T47D (cell line): Measurements from ENCODE around the gene EXO5.
"Not testable (repeated sequence)": the region's sequence is repeated elsewhere in the genome, so short reads cannot be mapped to it uniquely, and the experiment has no call there.

ENCODE experiments used
- DNase-seq, 2 experiments: peaks; one replicate each; pipeline versions ENCODE4 v3.0.0 to v3.0.0-alpha.2; 2011 to 2012; ENCODE audit warnings: low read depth in 1 of 2, low spot score in 1 of 2
- JUND ChIP-seq: IDR thresholded peaks from 2 replicates; pipeline ENCODE4 v1.6.1; 2012; ENCODE audit warnings: low read depth
- in situ Hi-C: cut with HindIII; loops from 2 replicates; pipeline ENCODE4 v1.10.0; 2016; ENCODE audit warnings: low sequenced_read_pairs, low pct_unique_long_range_greater_than_20kb

EXO5 gene

DNA sequence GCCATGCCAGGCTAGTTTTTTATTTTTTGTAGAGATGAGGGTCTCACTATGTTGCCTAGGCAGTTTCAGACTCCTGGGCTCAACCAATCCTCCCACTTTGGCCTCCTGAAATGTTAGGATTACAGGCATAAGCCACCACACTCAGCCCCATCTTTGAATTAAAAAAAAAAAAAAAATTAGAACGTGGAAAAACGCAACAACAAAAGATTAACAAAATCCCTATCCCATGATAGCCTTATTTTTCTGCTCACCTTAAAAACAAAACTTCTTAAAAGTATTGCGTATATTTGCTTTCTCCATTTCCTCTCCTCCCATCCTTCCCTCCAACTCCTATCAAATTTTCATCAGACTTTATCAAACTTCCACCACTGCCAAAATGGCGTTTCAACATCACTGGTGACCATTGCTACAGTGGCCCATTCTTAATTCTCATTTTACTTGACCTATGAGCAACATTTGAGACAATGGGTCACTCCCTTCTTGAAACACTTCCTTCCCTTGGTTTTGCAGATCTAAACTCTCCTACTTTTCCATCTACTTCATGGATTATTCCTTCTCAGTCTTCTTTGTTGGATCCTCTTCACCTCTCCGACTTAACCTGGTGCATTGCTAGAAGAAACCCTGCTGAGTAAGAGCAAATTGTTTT is 22.3 kb downstream of the EXO5 start:
- DNase-seq: no peak
- in situ Hi-C loops: no loop called here
- TF ChIP-seq JUND: no peak

DNA sequence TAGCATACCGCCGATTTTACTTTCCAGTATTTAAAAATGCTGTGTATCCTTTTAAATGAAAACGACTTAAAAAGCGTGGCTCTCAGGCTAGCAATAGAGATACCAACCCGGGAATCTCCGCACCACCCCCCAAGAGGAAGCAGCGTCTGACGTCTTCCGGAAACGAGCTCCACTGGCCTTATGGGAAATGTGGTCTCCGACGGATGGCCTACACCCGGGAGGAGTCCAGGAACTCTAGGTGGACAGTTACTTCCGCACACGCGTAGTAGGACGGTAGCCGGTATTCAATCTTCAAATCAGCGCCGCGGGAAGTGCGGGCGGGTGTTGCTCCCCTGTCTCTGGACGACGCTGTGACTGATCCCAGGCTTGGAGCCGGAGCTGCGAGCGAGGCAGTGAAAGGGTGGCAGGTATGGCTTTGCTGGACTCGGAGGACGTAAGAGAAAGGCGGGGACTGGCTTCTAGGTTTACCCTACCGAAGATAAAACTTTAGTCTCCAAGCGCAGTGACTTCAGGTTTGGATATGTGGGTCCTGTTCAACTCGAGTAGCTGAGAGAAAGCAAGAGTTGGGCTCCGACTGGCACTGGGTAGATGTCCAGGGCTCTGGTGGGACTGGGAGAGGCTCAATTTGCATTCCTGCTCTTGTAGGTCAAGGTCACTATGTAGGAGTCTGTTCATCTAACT is 23.0 kb downstream of the EXO5 start, which contains the start of gene ZNF684:
ZNF684 (plus strand) TSS at position 257 of the 681 bp plus-strand sequence. CDS start 1,530 bp downstream, outside the sequence.
- no peak for TF ChIP-seq JUND
- in situ Hi-C loops: no loop called here
- peak; percentile 76 to 94 for DNase-seq

DNA sequence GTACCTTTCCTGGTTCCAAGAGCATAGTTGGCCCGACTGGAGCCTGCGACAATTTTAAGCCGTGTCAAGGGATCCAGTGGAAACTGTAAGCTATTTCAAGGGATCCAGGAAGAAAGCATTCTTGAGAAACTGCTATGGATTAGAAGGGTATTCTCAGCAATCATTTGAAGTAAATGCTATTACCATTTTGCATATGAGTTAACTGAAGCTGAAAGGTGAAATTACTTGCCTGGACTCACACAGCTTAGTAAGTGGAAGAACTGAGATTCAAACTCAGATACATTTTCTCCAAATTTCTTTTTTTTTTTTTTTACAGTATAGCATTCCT is 23.5 kb downstream of the EXO5 start:
- DNase-seq: no peak
- in situ Hi-C loops: no loop called here
- TF ChIP-seq JUND: no peak

DNA sequence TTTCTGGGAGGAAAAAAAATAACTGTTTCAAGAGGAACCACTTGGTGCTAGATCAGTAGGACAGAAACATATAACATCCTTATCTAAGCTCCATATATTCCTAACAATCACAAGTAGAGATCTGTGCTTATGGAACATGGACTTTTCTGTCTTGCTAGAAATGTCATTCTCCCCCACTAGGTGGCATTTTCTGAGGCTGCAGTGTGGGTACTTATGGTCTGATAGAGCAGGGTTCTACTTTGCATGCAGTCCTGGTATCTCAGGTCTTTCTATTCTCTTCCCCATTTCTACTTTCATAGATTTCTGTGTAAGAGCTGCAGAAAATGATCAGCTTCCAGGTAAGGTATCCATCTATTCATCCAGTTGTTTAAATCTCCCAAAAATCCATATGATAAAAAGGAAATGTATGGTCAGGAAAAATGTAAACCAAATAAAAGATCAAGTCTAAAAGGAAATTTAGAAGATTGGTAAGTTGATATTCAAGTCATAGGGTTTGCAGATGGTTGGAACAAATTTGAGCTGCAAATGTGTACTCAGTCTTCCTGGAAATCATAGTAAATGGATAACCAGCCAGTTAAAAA is 24.4 kb downstream of the EXO5 start:
- in situ Hi-C loops: no loop called here
- no peak for TF ChIP-seq JUND
- peak; percentile 19 to 64 for DNase-seq

DNA sequence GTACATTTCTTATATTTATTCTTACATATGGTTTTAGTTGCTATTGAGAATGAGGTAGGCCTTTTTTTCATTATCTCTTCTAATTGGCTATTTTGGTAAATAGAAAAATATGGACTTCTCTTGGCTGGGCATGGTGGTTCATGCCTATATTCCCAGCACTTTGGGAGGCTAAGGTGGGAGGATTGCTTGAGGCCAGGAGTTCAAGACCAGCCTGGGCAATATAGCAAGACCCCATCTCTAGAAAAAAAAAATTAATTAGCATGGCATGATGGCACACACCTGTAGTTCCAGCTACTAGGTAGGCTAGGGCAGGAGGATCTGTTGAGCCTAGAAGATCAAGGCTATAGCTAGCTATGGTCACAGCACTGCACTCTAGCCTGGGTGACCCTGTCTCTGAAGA is 26.0 kb downstream of the EXO5 start:
- in situ Hi-C loops: no loop called here
- no peak for DNase-seq
- TF ChIP-seq JUND: no peak

DNA sequence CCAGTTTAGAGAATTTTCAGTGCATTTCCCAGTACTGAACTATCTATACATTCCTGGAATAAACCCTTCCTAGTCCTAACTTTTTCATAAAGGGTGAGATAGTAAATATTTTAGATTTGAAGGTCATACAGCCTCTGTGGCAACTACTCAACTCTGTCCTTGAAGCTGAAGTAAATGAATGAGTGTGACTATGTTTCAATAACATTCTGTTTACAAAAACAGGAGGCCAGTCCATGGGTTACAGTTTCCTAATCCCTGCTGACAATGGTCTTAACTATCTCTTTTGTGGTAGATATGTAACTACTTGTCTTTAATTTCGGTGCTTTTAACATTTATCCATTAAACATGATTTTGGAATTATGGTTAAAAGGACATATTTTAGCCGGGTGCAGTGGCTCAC is 27.2 kb downstream of the EXO5 start:
- TF ChIP-seq JUND: no peak
- no peak for DNase-seq
- in situ Hi-C loops: no loop called here

DNA sequence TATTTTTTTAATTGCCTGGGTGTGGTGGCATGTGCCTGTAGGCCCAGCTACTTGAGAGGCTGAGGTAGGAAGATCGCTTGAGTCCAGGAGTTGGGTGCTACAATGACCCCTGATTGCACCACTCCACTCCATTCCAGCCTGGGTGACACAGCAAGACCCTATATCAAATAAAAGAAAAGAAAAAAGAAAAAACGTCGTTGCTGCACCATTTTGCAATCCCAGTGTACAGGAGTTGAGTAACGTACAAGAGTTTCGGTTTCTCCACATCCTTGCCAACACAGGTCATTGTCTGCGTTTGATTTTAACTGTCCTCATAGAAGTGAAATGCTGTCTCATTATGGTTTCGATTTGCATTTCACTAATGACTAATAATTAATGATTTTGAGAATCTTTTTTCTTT is 30.8 kb downstream of the EXO5 start:
- DNase-seq: no peak
- no peak for TF ChIP-seq JUND
- in situ Hi-C loops: no loop called here

DNA sequence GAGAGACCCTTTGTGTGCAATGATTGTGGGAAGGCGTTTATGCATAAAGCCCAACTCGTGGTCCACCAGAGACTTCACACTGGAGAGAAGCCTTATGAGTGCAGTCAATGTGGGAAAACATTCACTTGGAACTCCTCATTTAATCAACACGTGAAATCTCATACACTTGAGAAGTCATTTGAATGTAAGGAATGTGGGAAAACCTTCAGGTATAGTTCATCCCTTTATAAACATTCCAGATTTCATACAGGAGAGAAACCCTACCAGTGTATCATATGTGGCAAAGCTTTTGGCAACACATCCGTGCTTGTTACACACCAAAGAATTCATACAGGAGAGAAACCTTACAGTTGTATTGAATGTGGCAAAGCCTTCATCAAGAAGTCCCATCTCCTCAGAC is 38.4 kb downstream of the EXO5 start:
- in situ Hi-C loops: no loop called here
- DNase-seq: no peak
- TF ChIP-seq JUND: no peak

DNA sequence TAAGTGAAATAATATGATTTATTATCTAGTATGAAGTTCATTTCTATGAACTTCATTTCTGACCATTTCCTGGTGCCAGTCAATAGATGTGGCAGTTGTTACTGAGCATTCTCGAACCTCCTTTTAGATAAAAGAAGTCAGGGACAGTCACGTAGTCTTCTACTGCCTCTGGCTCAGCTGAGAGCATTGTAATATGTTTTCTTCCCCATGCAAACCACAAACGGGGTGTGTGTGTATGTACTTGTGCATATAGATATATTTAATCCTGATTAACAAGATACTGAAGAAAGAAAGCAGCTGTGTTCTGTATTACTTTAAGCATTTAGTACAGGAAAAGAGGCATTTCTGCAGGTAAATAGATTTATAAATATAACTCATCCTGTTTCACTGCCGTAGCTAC is 44.5 kb downstream of the EXO5 start:
- DNase-seq: no peak
- TF ChIP-seq JUND: no peak
- in situ Hi-C loops: no loop called here

DNA sequence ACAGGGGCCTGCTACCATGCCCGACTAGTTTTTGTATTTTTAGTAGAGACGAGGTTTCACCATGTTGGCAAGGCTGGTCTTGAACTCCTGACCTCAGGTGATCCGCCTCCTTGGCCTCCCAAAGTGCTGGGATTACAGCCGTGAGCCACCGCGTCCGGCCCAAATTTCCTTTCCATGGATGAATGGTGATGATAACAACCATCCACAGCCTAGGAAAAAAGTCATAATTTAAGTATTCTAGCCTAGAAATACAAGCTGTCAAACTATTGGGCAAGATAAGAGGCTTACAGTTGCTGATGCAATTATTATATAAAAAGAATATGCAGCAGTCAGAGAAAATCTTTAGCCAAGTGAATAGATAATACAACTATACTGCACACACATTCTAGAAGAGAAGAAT is 46.2 kb downstream of the EXO5 start:
- DNase-seq, in situ Hi-C loops: not testable (repeated sequence)

DNA sequence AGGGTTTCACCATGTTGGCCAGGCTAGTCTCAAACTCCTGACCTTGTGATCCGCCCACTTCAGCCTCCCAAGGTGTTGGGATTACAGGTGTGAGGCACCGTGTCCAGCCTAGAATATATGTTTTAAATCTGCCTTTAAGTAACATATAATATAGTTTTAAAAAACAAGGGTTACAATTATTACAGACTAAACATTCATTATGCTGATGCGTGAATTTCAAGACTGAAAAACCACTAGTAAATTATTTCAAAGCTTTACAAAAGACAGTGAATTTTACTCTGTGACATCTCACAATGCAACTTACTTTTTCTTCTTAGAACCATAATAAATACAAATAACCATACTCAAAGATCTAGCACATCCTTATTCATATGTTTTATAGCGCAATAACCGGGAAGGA is 47.6 kb downstream of the EXO5 start:
- in situ Hi-C loops: no loop called here
- TF ChIP-seq JUND: no peak
- DNase-seq: no peak

DNA sequence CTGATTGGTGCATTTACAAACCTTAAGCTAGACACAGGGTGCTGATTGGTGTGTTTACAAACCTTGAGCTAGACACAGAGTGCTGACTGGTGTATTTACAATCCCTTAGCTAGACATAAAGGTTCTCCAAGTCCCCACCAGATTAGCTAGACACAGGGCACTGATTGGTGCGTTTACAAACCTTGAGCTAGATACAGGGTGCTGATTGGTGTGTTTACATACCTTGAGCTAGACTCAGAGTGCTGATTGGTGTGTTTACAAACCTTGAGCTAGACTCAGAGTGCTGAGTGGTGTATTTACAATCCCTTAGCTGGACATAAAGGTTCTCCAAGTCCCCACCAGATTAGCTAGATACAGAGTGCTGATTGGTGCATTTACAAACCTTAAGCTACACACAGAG is 49.7 kb downstream of the EXO5 start:
- in situ Hi-C loops, DNase-seq: not testable (repeated sequence)

DNA sequence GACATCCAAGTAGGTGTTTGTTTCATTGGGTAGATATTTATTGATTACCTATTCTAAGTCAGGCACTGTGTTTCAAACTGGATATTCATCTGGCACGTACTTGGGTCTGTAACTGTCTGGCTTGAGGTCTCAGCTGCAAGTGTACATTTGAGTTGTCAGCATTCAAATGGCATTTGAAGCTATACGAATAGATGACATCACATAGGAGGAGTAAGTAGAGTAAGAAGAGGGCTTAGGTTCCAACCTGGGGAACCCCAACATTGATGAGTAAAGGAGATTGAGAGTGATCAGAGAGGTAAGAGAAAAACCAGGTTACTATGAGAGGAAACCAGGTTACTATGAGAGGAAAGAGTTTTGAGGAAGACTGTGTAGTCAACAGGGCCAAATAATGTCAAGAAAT is 53.6 kb downstream of the EXO5 start:
- in situ Hi-C loops: no loop called here
- DNase-seq: no peak
- TF ChIP-seq JUND: no peak
